PC-3 (cell line): ENCODE results near the gene STN1. TPM values are rescaled to one million over a fixed set of nuclear protein-coding genes. Genes with fewer than 3 reads are reported as not detected.

Source experiments
- ATAC-seq: fragments of 200-7000 bp; cut with Tn5 transposase; 2 replicates; pipeline ENCODE4 v1.9.1; 2020; ENCODE audit warnings: mild to moderate bottlenecking, moderate library complexity
- BruUV-seq: library from RNA; stranded (reverse); fragments of 400-500 nt; replicated peaks from 2 replicates; lab custom pipeline; 2021; lab: Mats Ljungman, UMichigan
- CTCF ChIA-PET: fragments of 300-600 bp; sonication (Branson Sonifier 250); formaldehyde crosslinking; loops from one replicate; lab custom pipeline; 2022; ENCODE audit warnings: antibody characterized with exemption; lab: Charles Lee
- POLR2A ChIA-PET: fragments of 300-600 bp; sonication (Branson Sonifier 250); formaldehyde crosslinking; loops from one replicate; lab custom pipeline; 2022; ENCODE audit warnings: antibody characterized with exemption; ENCODE audit not compliant: unreplicated experiment; lab: Charles Lee
- DNase-seq: peaks from one replicate; pipeline ENCODE4 v3.0.0-alpha.2; 2015
- H2AFZ ChIP-seq: fragments of 300-600 bp; sonication (generic); 2 replicates; pipeline ENCODE4 v1.6.0; 2016; ENCODE audit warnings: antibody characterized with exemption, low read length
- H3F3A ChIP-seq: fragments of 300-600 bp; sonication (generic); one replicate; pipeline ENCODE4 v1.6.0; 2017; ENCODE audit warnings: antibody characterized with exemption, low read length, control low read depth, mild to moderate bottlenecking; ENCODE audit not compliant: unreplicated experiment
- H3K27ac ChIP-seq: fragments of 300-600 bp; sonication (generic); 2 replicates; pipeline ENCODE4 v1.5.1; 2016; ENCODE audit warnings: mild to moderate bottlenecking, low read length
- H3K27me3 ChIP-seq: fragments of 300-600 bp; sonication (generic); 2 replicates; pipeline ENCODE4 v1.6.1; 2016; ENCODE audit warnings: low read length, mixed read lengths
- H3K36me3 ChIP-seq: fragments of 300-600 bp; sonication (generic); 2 replicates; pipeline ENCODE4 v1.6.1; 2016; ENCODE audit warnings: low read depth, mixed run types, low read length, mixed read lengths
- H3K4me1 ChIP-seq: fragments of 300-600 bp; sonication (generic); 2 replicates; pipeline ENCODE4 v1.5.1; 2016; ENCODE audit warnings: low read length; ENCODE audit not compliant: insufficient read depth
- H3K4me2 ChIP-seq: fragments of 300-600 bp; sonication (generic); 2 replicates; pipeline ENCODE4 v1.6.0; 2016; ENCODE audit warnings: low read length
- H3K4me3 ChIP-seq: fragments of 300-600 bp; sonication (generic); 2 replicates; pipeline ENCODE4 v1.5.1; 2016; ENCODE audit warnings: mild to moderate bottlenecking, low read length, mixed read lengths
- H3K79me2 ChIP-seq: fragments of 300-600 bp; sonication (generic); 2 replicates; pipeline ENCODE4 v1.6.1; 2017; ENCODE audit warnings: low read length, mixed read lengths
- H3K9ac ChIP-seq: fragments of 300-600 bp; sonication (generic); 2 replicates; pipeline ENCODE4 v1.6.0; 2016; ENCODE audit warnings: mild to moderate bottlenecking, low read length
- H3K9me2 ChIP-seq: fragments of 300-600 bp; sonication (generic); replicated peaks from 2 replicates; pipeline ENCODE4 v1.6.1; 2016; ENCODE audit warnings: mixed run types, low read length, mixed read lengths
- H3K9me3 ChIP-seq: fragments of 300-600 bp; sonication (generic); 2 replicates; pipeline ENCODE4 v1.6.1; 2016; ENCODE audit warnings: low read length, mixed read lengths
- H4K20me1 ChIP-seq: fragments of 300-600 bp; sonication (generic); 2 replicates; pipeline ENCODE4 v1.6.1; 2016; ENCODE audit warnings: low read length, mixed read lengths
- CTCF ChIP-seq: fragments of 300-600 bp; sonication (generic); conservative IDR thresholded peaks from 2 replicates; pipeline ENCODE4 v1.5.1; 2017; ENCODE audit warnings: antibody characterized with exemption, low read depth, mild to moderate bottlenecking, low read length
- EZH2 ChIP-seq: fragments of 300-600 bp; sonication (generic); IDR thresholded peaks from one replicate; pipeline ENCODE4 v1.6.1; 2017; ENCODE audit warnings: antibody characterized with exemption, mild to moderate bottlenecking, low read length; ENCODE audit not compliant: unreplicated experiment
- EZH2phosphoT487 ChIP-seq: fragments of 300-600 bp; sonication (generic); IDR thresholded peaks from 2 replicates; pipeline ENCODE4 v1.6.1; 2018; ENCODE audit warnings: mild to moderate bottlenecking, antibody characterized with exemption, low read length, borderline replicate concordance
- intact Hi-C: fragments of 100-400 bp; cut with micrococcal nuclease; formaldehyde crosslinking; loops from 2 replicates; pipeline ENCODE4 v1.9.0; 2023
- total RNA-seq: library from RNA; depleted of rRNA; stranded (reverse); fragments of >200 nt; gene quantifications from 2 replicates; pipeline ENCODE4 v1.2.3, GENCODE V29; 2014

STN1 gene
- total RNA-seq, 1 experiment from 2014 or later, result 33.5 TPM

- TF ChIP-seq CTCF (no peak), EZH2phosphoT487 (no peak)
- H3K9me3 ChIP-seq, result no peaks in the 10 kb centered on the region
- H3K27me3 ChIP-seq, result no peaks in the 10 kb centered on the region
- BruUV-seq, result no TSS peak
- 0 out of 2 replicates have a peak, but pooled peaks cover under 1% of the 10 kb centered on the region for H3K79me2 ChIP-seq
- no peak overlapping the region for H3K27ac ChIP-seq
- no peak overlapping the region for H3K4me3 ChIP-seq
- H2AFZ ChIP-seq, result no peak overlapping the region
- H3K4me2 ChIP-seq, result no peak overlapping the region
- DNase-seq, result no peak
- ChIA-PET CTCF (no interaction called here), POLR2A (no interaction called here)
- intact Hi-C loops, result no loop called here
- peaks cover 6% of the 10 kb centered on the region; the same call in 1 of the 2 replicates for H3K4me1 ChIP-seq
- H3K9me2 ChIP-seq, result no peaks in the 10 kb centered on the region
- no peaks in the 10 kb centered on the region for H3K36me3 ChIP-seq
- H3K9ac ChIP-seq, result no peak overlapping the region
- H4K20me1 ChIP-seq, result no peaks in the 10 kb centered on the region
- no peaks in the 10 kb centered on the region for H3F3A ChIP-seq
- ATAC-seq, result no peak
Observed at GRCh38 chr10:103843854-103844570, 74.0 kb downstream of the STN1 start.

GRCh38 chr10:103843045-103843444 lies 74.9 kb downstream of the STN1 start:
- H3K4me2 ChIP-seq, result no peak overlapping the region
- peak; percentile 15; the same call in 1 of the 2 replicates for ATAC-seq
- no peak overlapping the region for H2AFZ ChIP-seq
- DNase-seq, result no peak
- H3K36me3 ChIP-seq, result no peaks in the 10 kb centered on the region
- H3K79me2 ChIP-seq, result no peaks in the 10 kb centered on the region
- BruUV-seq, result no TSS peak
- no peaks in the 10 kb centered on the region for H3K27me3 ChIP-seq
- peaks cover 6% of the 10 kb centered on the region; the same call in 1 of the 2 replicates for H3K4me1 ChIP-seq
- H3K27ac ChIP-seq, result no peak overlapping the region
- ChIA-PET POLR2A (interaction anchor here (0.8 kb wide), 1 partner anchor 29 kb away, joined by 5 read pairs; no protein-coding TSS in a partner anchor), CTCF (no interaction called here)
- H4K20me1 ChIP-seq, result no peaks in the 10 kb centered on the region
- no peaks in the 10 kb centered on the region for H3F3A ChIP-seq
- H3K9me2 ChIP-seq, result no peaks in the 10 kb centered on the region
- intact Hi-C loops, result no loop called here
- H3K9me3 ChIP-seq, result no peaks in the 10 kb centered on the region
- no peak overlapping the region for H3K4me3 ChIP-seq
- no peak for TF ChIP-seq EZH2
- H3K9ac ChIP-seq, result no peak overlapping the region

GRCh38 chr10:103842605-103843004 lies 75.4 kb downstream of the STN1 start:
- H3K9me2 ChIP-seq, result no peaks in the 10 kb centered on the region
- no peaks in the 10 kb centered on the region for H3K79me2 ChIP-seq
- no peaks in the 10 kb centered on the region for H4K20me1 ChIP-seq
- no peaks in the 10 kb centered on the region for H3K27me3 ChIP-seq
- BruUV-seq, result no TSS peak
- ChIA-PET POLR2A (interaction anchor here (0.8 kb wide), 1 partner anchor 28 kb away, joined by 5 read pairs; no protein-coding TSS in a partner anchor), CTCF (no interaction called here)
- ATAC-seq (peak; percentile 65), DNase-seq (peak; percentile 40)
- H3K9ac ChIP-seq, result no peak overlapping the region
- no peaks in the 10 kb centered on the region for H3K9me3 ChIP-seq
- no peaks in the 10 kb centered on the region for H3K36me3 ChIP-seq
- no peak overlapping the region for H2AFZ ChIP-seq
- H3K4me2 ChIP-seq, result no peak overlapping the region
- H3K4me3 ChIP-seq, result no peak overlapping the region
- no peaks in the 10 kb centered on the region for H3F3A ChIP-seq
- intact Hi-C loops, result no loop called here
- no peak for TF ChIP-seq EZH2phosphoT487
- TF ChIP-seq CTCF, result no peak
- TF ChIP-seq EZH2, result no peak
- peaks cover 6% of the 10 kb centered on the region; the same call in 1 of the 2 replicates for H3K4me1 ChIP-seq
- H3K27ac ChIP-seq, result no peak overlapping the region
